GM12878 (cell line): Measurements from ENCODE around the gene KRT78. TPM values are rescaled to one million over a fixed set of nuclear protein-coding genes. Genes with fewer than 3 reads are reported as not detected.

ENCODE experiments used
- ATAC-seq: fragments of 200-7000 bp; cut with Tn5 transposase; 3 replicates; pipeline ENCODE4 v1.9.1; 2020; ENCODE audit warnings: mild to moderate bottlenecking, moderate library complexity
- Bru-seq: library from RNA; stranded (reverse); fragments of 400-500 nt; gene quantifications from one replicate; lab custom pipeline; 2021; lab: Mats Ljungman, UMichigan
- BruChase-seq, 2 experiments: library from RNA; stranded (reverse); fragments of 400-500 nt; gene quantifications; one replicate each; lab custom pipeline; 2021; lab: Mats Ljungman, UMichigan
- BruUV-seq: library from RNA; stranded (reverse); fragments of 400-500 nt; replicated peaks from 2 replicates; lab custom pipeline; 2021; lab: Mats Ljungman, UMichigan
- CTCF ChIA-PET: fragments of 300-600 bp; sonication (Branson Sonifier 250); formaldehyde crosslinking; extraction: SDS; loops from one replicate; lab custom pipeline; 2021; ENCODE audit warnings: inconsistent platforms; lab: Yijun Ruan, JAX
- POLR2A ChIA-PET: fragments of 350-600 bp; formaldehyde crosslinking; extraction: SDS; loops from one replicate; lab custom pipeline; 2021; ENCODE audit warnings: inconsistent platforms; lab: Charles Lee
- RAD21 ChIA-PET: fragments of 300-600 bp; sonication (Branson Sonifier 250); formaldehyde crosslinking; loops from one replicate; lab custom pipeline; 2023; ENCODE audit warnings: antibody characterized with exemption; ENCODE audit not compliant: unreplicated experiment; lab: Charles Lee
- SMC1A ChIA-PET: fragments of 300-600 bp; sonication (Branson Sonifier 250); formaldehyde crosslinking; loops from one replicate; lab custom pipeline; 2023; ENCODE audit not compliant: unreplicated experiment, uncharacterized antibody; lab: Charles Lee
- DNase-seq: peaks from one replicate; pipeline ENCODE4 v3.0.0-alpha.2; 2011; ENCODE audit warnings: low read depth, low spot score
- FAIRE-seq: peaks from 3 replicates; lab custom pipeline; 2011; peaks lifted over from hg19 to GRCh38; lab: Jason Lieb, UNC
- H2AFZ ChIP-seq: 2 replicates; pipeline ENCODE4 v1.6.0; 2011; ENCODE audit warnings: low read depth, low read length, control low read depth; ENCODE audit not compliant: control insufficient read depth
- H3K27ac ChIP-seq: 2 replicates; pipeline ENCODE4 v1.5.1; 2011; ENCODE audit warnings: control low read depth; ENCODE audit not compliant: control insufficient read depth, insufficient read depth
- H3K27me3 ChIP-seq, 2 experiments: replicated peaks in 1 of 2; 2 replicates each; pipeline versions ENCODE4 v1.6.0 to v1.6.1; 2011; ENCODE audit warnings: low read length in 1 of 2; ENCODE audit not compliant: control insufficient read depth in 2 of 2, insufficient read depth in 2 of 2
- H3K36me3 ChIP-seq, 2 experiments: 2 replicates each; pipeline ENCODE4 v1.5.1; 2011; ENCODE audit warnings: low read length in 1 of 2; ENCODE audit not compliant: control insufficient read depth in 2 of 2, insufficient read depth in 2 of 2
- H3K4me1 ChIP-seq: 2 replicates; pipeline ENCODE4 v1.6.1; 2011; ENCODE audit warnings: mild to moderate bottlenecking, low read length, moderate library complexity, mixed read lengths; ENCODE audit not compliant: control insufficient read depth, insufficient read depth
- H3K4me2 ChIP-seq: 2 replicates; pipeline ENCODE4 v1.6.0; 2011; ENCODE audit warnings: control low read depth; ENCODE audit not compliant: control insufficient read depth, insufficient read depth
- H3K4me3 ChIP-seq: fragments of 200-600 bp; sonication (generic); 2 replicates; pipeline ENCODE4 v1.5.1; 2016
- H3K79me2 ChIP-seq: 2 replicates; pipeline ENCODE4 v1.6.0; 2011; ENCODE audit warnings: low read length; ENCODE audit not compliant: control insufficient read depth, insufficient read depth
- H3K9ac ChIP-seq: 2 replicates; pipeline ENCODE4 v1.8.0; 2011; ENCODE audit warnings: low read length, control low read depth, mixed read lengths; ENCODE audit not compliant: control insufficient read depth, insufficient read depth
- H3K9me3 ChIP-seq: replicated peaks from 3 replicates; pipeline ENCODE4 v1.5.1; 2011; ENCODE audit warnings: mild to moderate bottlenecking, low read length; ENCODE audit not compliant: control insufficient read depth, insufficient read depth
- H4K20me1 ChIP-seq: 2 replicates; pipeline ENCODE4 v1.6.0; 2011; ENCODE audit not compliant: control insufficient read depth, insufficient read depth
- ASH2L ChIP-seq: fragments of 300-600, 200-600 bp; sonication (generic); IDR thresholded peaks from 2 replicates; pipeline ENCODE4 v1.6.1; 2017; ENCODE audit warnings: low read depth, mild to moderate bottlenecking, borderline replicate concordance
- BHLHE40 ChIP-seq, 2 experiments: fragments of 450-650 bp in 1 of 2; IDR thresholded peaks; 2 replicates each; pipeline ENCODE4 v1.6.1; 2011 to 2017; ENCODE audit warnings: low read depth in 2 of 2, borderline replicate concordance in 1 of 2, improper control_type of control experiment in 1 of 2, low read length in 1 of 2, mild to moderate bottlenecking in 1 of 2
- CBX5 ChIP-seq: sonication (generic); IDR thresholded peaks from 2 replicates; pipeline ENCODE4 v1.6.1; 2016; ENCODE audit warnings: low read depth, moderate library complexity, mild to moderate bottlenecking, inconsistent platforms
- CEBPB ChIP-seq, 2 experiments: fragments of 150-350 bp in 1 of 2; IDR thresholded peaks; 2 replicates each; pipeline ENCODE4 v1.6.1; 2012 to 2014; ENCODE audit warnings: low read depth in 2 of 2, low read length in 2 of 2, borderline replicate concordance in 1 of 2, inconsistent platforms in 1 of 2
- IKZF2 ChIP-seq, 2 experiments: fragments of 450-650 bp; IDR thresholded peaks; 2 replicates each; pipeline ENCODE4 v1.6.1; 2017; ENCODE audit warnings: mild to moderate bottlenecking in 2 of 2, moderate library complexity in 2 of 2
- MAX ChIP-seq: IDR thresholded peaks from 2 replicates; pipeline ENCODE4 v1.6.1; 2012; ENCODE audit warnings: low read depth, low read length, improper control_type of control experiment
- WRNIP1 ChIP-seq: IDR thresholded peaks from 2 replicates; pipeline ENCODE4 v1.6.1; 2011; ENCODE audit warnings: low read depth, low read length, improper control_type of control experiment, borderline replicate concordance
- ZNF622 ChIP-seq: fragments of 450-650 bp; IDR thresholded peaks from 2 replicates; pipeline ENCODE4 v1.6.1; 2017; ENCODE audit warnings: mild to moderate bottlenecking, inconsistent platforms
- WGBS: methylation state at CpG from one replicate; pipeline ENCODE4 v1.1.6; 2016; ENCODE audit warnings: low lambda C conversion rate; ENCODE audit not compliant: insufficient replicate concordance, insufficient coverage; ENCODE audit errors: missing lambda C conversion rate; 5-methylcytosine and 5-hydroxymethylcytosine counted together
- in situ Hi-C: fragments of 300-500 bp; cut with MboI; formaldehyde crosslinking; loops from 9 replicates; pipeline ENCODE4 v1.14.3; 2018; ENCODE audit warnings: mixed read lengths
- intact Hi-C: fragments of 100-400 bp; cut with micrococcal nuclease; formaldehyde crosslinking; loops from one replicate; pipeline ENCODE4 v1.14.2; 2022; ENCODE audit not compliant: unreplicated experiment
- long read RNA-seq, 2 experiments: library from polyadenylated mRNA; unstranded; transcript quantifications; one replicate each; pipeline ENCODE4 v2.0.0, GENCODE V29; 2019 to 2020
- polyA minus RNA-seq, 3 experiments: library from RNA; depleted of rRNA, polyadenylated mRNA; stranded (reverse); fragments of >200 nt; gene quantifications; 2 replicates each; pipeline ENCODE4 v1.2.3, GENCODE V29; 2011
- polyA plus RNA-seq, 11 experiments: library from polyadenylated mRNA; depleted of rRNA in 4 of 11; unstranded in 6 of 11; stranded (reverse) in 5 of 11; fragments of >200 nt; fragmentation: Nextera tagmentation in 4 of 11; fragmentation: Illumina TruSeq in 1 of 11; extraction: Ambion mirVana in 4 of 11; extraction: Trizol in 1 of 11; gene quantifications; 1 replicate in 1 of 11; 2 replicates in 10 of 11; pipeline versions ENCODE4 v1.2.1 to v1.2.3, GENCODE V29; 2011 to 2016; ENCODE audit warnings: inconsistent platforms in 2 of 11, missing spikeins in 2 of 11, low read depth in 1 of 11
- total RNA-seq, 4 experiments: library from RNA; depleted of rRNA in 3 of 4; stranded (reverse); fragments of >200 nt in 3 of 4; fragmentation: Illumina TruSeq in 1 of 4; extraction: Trizol in 1 of 4; gene quantifications; 2 replicates each; pipeline versions ENCODE4 v1.2.1 to v1.2.3, GENCODE V29; 2013 to 2021
- TF ChIP-seq, protein P1 (sequence below): IDR thresholded peaks from 2 replicates; pipeline ENCODE4 v1.6.1; 2011; ENCODE audit warnings: low read depth, low read length, improper control_type of control experiment, borderline replicate concordance
- TF ChIP-seq, protein P2 (sequence below), 3 experiments: IDR thresholded peaks in 2 of 3; conservative IDR thresholded peaks in 1 of 3; 2 replicates each; pipeline ENCODE4 v1.5.1; 2011; ENCODE audit warnings: low read depth in 3 of 3, low read length in 3 of 3, mild to moderate bottlenecking in 3 of 3, control low read depth in 2 of 3, moderate library complexity in 2 of 3, inconsistent platforms in 1 of 3, mixed read lengths in 1 of 3; ENCODE audit not compliant: control insufficient read depth in 2 of 3, insufficient read depth in 1 of 3; ENCODE audit errors: extremely low read depth in 1 of 3
- TF ChIP-seq, protein P3 (sequence below): fragments of 150-350 bp; IDR thresholded peaks from 2 replicates; pipeline ENCODE4 v1.6.1; 2016; ENCODE audit warnings: low read depth, low read length

The KRT78 gene, protein sequence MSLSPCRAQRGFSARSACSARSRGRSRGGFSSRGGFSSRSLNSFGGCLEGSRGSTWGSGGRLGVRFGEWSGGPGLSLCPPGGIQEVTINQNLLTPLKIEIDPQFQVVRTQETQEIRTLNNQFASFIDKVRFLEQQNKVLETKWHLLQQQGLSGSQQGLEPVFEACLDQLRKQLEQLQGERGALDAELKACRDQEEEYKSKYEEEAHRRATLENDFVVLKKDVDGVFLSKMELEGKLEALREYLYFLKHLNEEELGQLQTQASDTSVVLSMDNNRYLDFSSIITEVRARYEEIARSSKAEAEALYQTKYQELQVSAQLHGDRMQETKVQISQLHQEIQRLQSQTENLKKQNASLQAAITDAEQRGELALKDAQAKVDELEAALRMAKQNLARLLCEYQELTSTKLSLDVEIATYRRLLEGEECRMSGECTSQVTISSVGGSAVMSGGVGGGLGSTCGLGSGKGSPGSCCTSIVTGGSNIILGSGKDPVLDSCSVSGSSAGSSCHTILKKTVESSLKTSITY
- total RNA-seq (2013; cell fraction: nucleolus; rRNA removed), result not detected in 2 replicates
- total RNA-seq (2014; rRNA removed) (not detected in 2 replicates), total RNA-seq (2014; rRNA removed; fragmentation: Illumina TruSeq; extraction: Trizol) (not detected in 2 replicates), total RNA-seq (2021) (not detected in 2 replicates), polyA plus RNA-seq (2011; rRNA removed) (0.07 and 0.16 TPM in 2 replicates), polyA plus RNA-seq (2014; fragmentation: Illumina TruSeq; extraction: Trizol) (not detected in 2 replicates), polyA plus RNA-seq (2014; fragmentation: Nextera tagmentation; extraction: Ambion mirVana) (not detected), polyA plus RNA-seq (2014; rRNA removed) (0.51 TPM in 1 of 2 replicates, not detected in the other), polyA plus RNA-seq (2016; fragmentation: Nextera tagmentation; extraction: Ambion mirVana) (not detected), polyA minus RNA-seq (2011; rRNA and poly(A)+ RNA removed) (0.52 TPM in 1 of 2 replicates, not detected in the other), Bru-seq, nascent RNA (not detected), BruChase-seq, experiment 1, labeled RNA remaining after a 6-hour chase (not detected), BruChase-seq, experiment 2, labeled RNA remaining after a 2-hour chase (not detected)
- polyA plus RNA-seq (2011; ENCODE audit: low read depth), result not detected
- polyA plus RNA-seq (2011; cell fraction: cytosol; rRNA removed), result 0.03 and 0.22 TPM in 2 replicates
- 0.07 TPM in 1 of 2 replicates, not detected in the other for polyA plus RNA-seq (2011; cell fraction: nucleus; rRNA removed)
- not detected in 2 replicates for polyA plus RNA-seq (2012)
- not detected in 2 replicates for polyA minus RNA-seq (2011; cell fraction: cytosol; rRNA and poly(A)+ RNA removed)
- polyA minus RNA-seq (2011; cell fraction: nucleus; rRNA and poly(A)+ RNA removed), result not detected in 2 replicates
- long read RNA-seq, experiment 1, result 0 reads
- long read RNA-seq, experiment 2, partial matches to known transcripts, result 0 of 1 reads
- long read RNA-seq, experiment 2, other reads (novel, unspliced or antisense), result 1 of 1 reads

- no peak within 1 kb of the TSS for H3K9ac ChIP-seq
- no peak within 1 kb of the TSS for H3K4me3 ChIP-seq
- peaks cover 0 to 1% of the 10 kb centered on the region in 2 experiments; a peak in 3 of 4 replicates for H3K27me3 ChIP-seq
- no peak within 1 kb of the TSS for H3K27ac ChIP-seq
- H3K9me3 ChIP-seq, result no peaks in the 10 kb centered on the region
- no peak for ATAC-seq
- H3K79me2 ChIP-seq, result no peaks in the 10 kb centered on the region
- no peak within 1 kb of the TSS for H2AFZ ChIP-seq
- SMC1A ChIA-PET, result no interaction called here
- DNase-seq, result no peak
- H3K4me1 ChIP-seq, result no peaks in the 10 kb centered on the region
- POLR2A ChIA-PET, result no interaction called here
- CTCF ChIA-PET, result no interaction called here
- intact Hi-C loops, result no loop called here
- no TSS peak for BruUV-seq
- FAIRE-seq, result no peak
- 21% methylated on average over 16 of the region's 16 CpGs for WGBS
- H3K36me3 ChIP-seq, result no peaks in the 10 kb centered on the region
- H4K20me1 ChIP-seq, result no peaks in the 10 kb centered on the region
- no peak within 1 kb of the TSS for H3K4me2 ChIP-seq
- RAD21 ChIA-PET, result no interaction called here
- in situ Hi-C loops, result no loop called here
- TF ChIP-seq MAX (no peak), CBX5 (no peak), BHLHE40 (IDR thresholded peaks at IDR 0.05; ENCODE audit: borderline replicate concordance in 1 of 2, low read depth in 2 of 2, low read length in 1 of 2) (no peak), ZNF622 (no peak), WRNIP1 (no peak), CEBPB (IDR thresholded peaks at IDR 0.05; ENCODE audit: borderline replicate concordance in 1 of 2, low read depth in 2 of 2, low read length in 2 of 2) (no peak), IKZF2 (IDR thresholded peaks at IDR 0.05) (no peak), ASH2L (no peak)
- TF ChIP-seq, protein P1, sequence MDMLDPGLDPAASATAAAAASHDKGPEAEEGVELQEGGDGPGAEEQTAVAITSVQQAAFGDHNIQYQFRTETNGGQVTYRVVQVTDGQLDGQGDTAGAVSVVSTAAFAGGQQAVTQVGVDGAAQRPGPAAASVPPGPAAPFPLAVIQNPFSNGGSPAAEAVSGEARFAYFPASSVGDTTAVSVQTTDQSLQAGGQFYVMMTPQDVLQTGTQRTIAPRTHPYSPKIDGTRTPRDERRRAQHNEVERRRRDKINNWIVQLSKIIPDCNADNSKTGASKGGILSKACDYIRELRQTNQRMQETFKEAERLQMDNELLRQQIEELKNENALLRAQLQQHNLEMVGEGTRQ, result no peak
- TF ChIP-seq, protein P2, sequence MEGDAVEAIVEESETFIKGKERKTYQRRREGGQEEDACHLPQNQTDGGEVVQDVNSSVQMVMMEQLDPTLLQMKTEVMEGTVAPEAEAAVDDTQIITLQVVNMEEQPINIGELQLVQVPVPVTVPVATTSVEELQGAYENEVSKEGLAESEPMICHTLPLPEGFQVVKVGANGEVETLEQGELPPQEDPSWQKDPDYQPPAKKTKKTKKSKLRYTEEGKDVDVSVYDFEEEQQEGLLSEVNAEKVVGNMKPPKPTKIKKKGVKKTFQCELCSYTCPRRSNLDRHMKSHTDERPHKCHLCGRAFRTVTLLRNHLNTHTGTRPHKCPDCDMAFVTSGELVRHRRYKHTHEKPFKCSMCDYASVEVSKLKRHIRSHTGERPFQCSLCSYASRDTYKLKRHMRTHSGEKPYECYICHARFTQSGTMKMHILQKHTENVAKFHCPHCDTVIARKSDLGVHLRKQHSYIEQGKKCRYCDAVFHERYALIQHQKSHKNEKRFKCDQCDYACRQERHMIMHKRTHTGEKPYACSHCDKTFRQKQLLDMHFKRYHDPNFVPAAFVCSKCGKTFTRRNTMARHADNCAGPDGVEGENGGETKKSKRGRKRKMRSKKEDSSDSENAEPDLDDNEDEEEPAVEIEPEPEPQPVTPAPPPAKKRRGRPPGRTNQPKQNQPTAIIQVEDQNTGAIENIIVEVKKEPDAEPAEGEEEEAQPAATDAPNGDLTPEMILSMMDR (IDR thresholded peaks at IDR 0.05 in 2 of 3, conservative IDR thresholded peaks at IDR 0.05 in 1 of 3; ENCODE audit: control insufficient read depth in 2 of 3, extremely low read depth in 1 of 3, insufficient read depth in 1 of 3, low read depth in 3 of 3, low read length in 3 of 3), result no peak
- TF ChIP-seq, protein P3, sequence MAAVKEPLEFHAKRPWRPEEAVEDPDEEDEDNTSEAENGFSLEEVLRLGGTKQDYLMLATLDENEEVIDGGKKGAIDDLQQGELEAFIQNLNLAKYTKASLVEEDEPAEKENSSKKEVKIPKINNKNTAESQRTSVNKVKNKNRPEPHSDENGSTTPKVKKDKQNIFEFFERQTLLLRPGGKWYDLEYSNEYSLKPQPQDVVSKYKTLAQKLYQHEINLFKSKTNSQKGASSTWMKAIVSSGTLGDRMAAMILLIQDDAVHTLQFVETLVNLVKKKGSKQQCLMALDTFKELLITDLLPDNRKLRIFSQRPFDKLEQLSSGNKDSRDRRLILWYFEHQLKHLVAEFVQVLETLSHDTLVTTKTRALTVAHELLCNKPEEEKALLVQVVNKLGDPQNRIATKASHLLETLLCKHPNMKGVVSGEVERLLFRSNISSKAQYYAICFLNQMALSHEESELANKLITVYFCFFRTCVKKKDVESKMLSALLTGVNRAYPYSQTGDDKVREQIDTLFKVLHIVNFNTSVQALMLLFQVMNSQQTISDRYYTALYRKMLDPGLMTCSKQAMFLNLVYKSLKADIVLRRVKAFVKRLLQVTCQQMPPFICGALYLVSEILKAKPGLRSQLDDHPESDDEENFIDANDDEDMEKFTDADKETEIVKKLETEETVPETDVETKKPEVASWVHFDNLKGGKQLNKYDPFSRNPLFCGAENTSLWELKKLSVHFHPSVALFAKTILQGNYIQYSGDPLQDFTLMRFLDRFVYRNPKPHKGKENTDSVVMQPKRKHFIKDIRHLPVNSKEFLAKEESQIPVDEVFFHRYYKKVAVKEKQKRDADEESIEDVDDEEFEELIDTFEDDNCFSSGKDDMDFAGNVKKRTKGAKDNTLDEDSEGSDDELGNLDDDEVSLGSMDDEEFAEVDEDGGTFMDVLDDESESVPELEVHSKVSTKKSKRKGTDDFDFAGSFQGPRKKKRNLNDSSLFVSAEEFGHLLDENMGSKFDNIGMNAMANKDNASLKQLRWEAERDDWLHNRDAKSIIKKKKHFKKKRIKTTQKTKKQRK, result no peak
Measured at GRCh38 chr12:52848661-52849255, at the start of gene KRT78. Gene KRT78, minus strand, starts transcription at chr12:52848994. Its CDS starts 64 bp downstream, at chr12:52848930.
